Measurements from ENCODE around the gene UBE2O. TPM values are rescaled to one million over a fixed set of nuclear protein-coding genes. Genes with fewer than 3 reads are reported as not detected.

The UBE2O gene
- total and polyA plus RNA-seq, 2 donors (not counting 3 experiments of a cell fraction or from before 2014, with no cell fraction given): 13.9 to 34.1 TPM

GRCh38 chr17:76469991-76470739, 17.2 kb upstream of the UBE2O start:
- intact Hi-C loops (cut with micrococcal nuclease) (no loop called here), dilution Hi-C loops (cut with MboI; ENCODE audit: extremely low pct_ligation_motif_present, low sequenced_read_pairs) (no loop called here)
- no peak overlapping the region for H3K9ac ChIP-seq (replicated peaks; ENCODE audit: extremely low read depth, insufficient read depth, low read length)
- ChIA-PET POLR2A (no interaction called here), CTCF (no interaction called here)
- FAIRE-seq (no peak), DNase-seq (ENCODE audit: low read depth, low spot score) (no peak)
- H3K4me3 ChIP-seq (replicated peaks in 1 of 3; ENCODE audit: insufficient read depth in 1 of 3, low read depth in 1 of 3, low read length in 3 of 3): no peak overlapping the region
- H3K27ac ChIP-seq (ENCODE audit: insufficient read depth, low read depth, low read length): no peak overlapping the region
- H2AFZ ChIP-seq (ENCODE audit: low read depth, low read length): no peak overlapping the region
- H3K27me3 ChIP-seq (ENCODE audit: control insufficient read depth in 2 of 2, insufficient read depth in 2 of 2, low read length in 2 of 2): no peaks in the 10 kb centered on the region
- H3K4me2 ChIP-seq (ENCODE audit: insufficient read depth, low read length): no peak overlapping the region
- no peaks in the 10 kb centered on the region for H3K79me2 ChIP-seq (ENCODE audit: control insufficient read depth, insufficient read depth, low read length)
- TF ChIP-seq JUN (IDR thresholded peaks at IDR 0.05; ENCODE audit: borderline replicate concordance, insufficient read depth, insufficient read length, low read depth): no peak
- TF ChIP-seq EZH2 (IDR thresholded peaks at IDR 0.05; ENCODE audit: borderline replicate concordance, low read depth, low read length, severe bottlenecking): no peak
- H3K36me3 ChIP-seq (ENCODE audit: control insufficient read depth in 2 of 2, extremely low read depth in 1 of 2, insufficient read depth in 2 of 2, low read length in 2 of 2): peaks cover 0 to 11% of the 10 kb centered on the region in 2 experiments
- H4K20me1 ChIP-seq (replicated peaks; ENCODE audit: control insufficient read depth, extremely low read depth, insufficient read depth, low read length): no peaks in the 10 kb centered on the region
- H3K9me1 ChIP-seq (replicated peaks; ENCODE audit: control insufficient read depth, extremely low read depth, insufficient read depth, low read length): no peaks in the 10 kb centered on the region
- no peaks in the 10 kb centered on the region for H3K4me1 ChIP-seq (ENCODE audit: control insufficient read depth, extremely low read depth, insufficient read depth, low read length)
- no TSS peak for BruUV-seq (replicated peaks)
- H3K9me3 ChIP-seq (replicated peaks; ENCODE audit: control insufficient read depth, insufficient read depth, low read length): no peaks in the 10 kb centered on the region

GRCh38 chr17:76469076-76469990, 16.4 kb upstream of the UBE2O start:
- Histone ChIP-seq H3K9me1 (replicated peaks; ENCODE audit: control insufficient read depth, extremely low read depth, insufficient read depth, low read length) (no peaks in the 10 kb centered on the region), H3K27ac (ENCODE audit: insufficient read depth, low read depth, low read length) (no peak overlapping the region), H3K9me3 (replicated peaks; ENCODE audit: control insufficient read depth, insufficient read depth, low read length) (no peaks in the 10 kb centered on the region), H3K4me3 (replicated peaks in 1 of 3; ENCODE audit: insufficient read depth in 1 of 3, low read depth in 1 of 3, low read length in 3 of 3) (no peak overlapping the region), H3K9ac (replicated peaks; ENCODE audit: extremely low read depth, insufficient read depth, low read length) (no peak overlapping the region), H3K79me2 (ENCODE audit: control insufficient read depth, insufficient read depth, low read length) (no peaks in the 10 kb centered on the region), H4K20me1 (replicated peaks; ENCODE audit: control insufficient read depth, extremely low read depth, insufficient read depth, low read length) (no peaks in the 10 kb centered on the region), H3K4me2 (ENCODE audit: insufficient read depth, low read length) (no peak overlapping the region), H3K36me3 (ENCODE audit: control insufficient read depth in 2 of 2, extremely low read depth in 1 of 2, insufficient read depth in 2 of 2, low read length in 2 of 2) (peaks cover 0 to 9% of the 10 kb centered on the region in 2 experiments), H3K4me1 (ENCODE audit: control insufficient read depth, extremely low read depth, insufficient read depth, low read length) (no peaks in the 10 kb centered on the region), H3K27me3 (ENCODE audit: control insufficient read depth in 2 of 2, insufficient read depth in 2 of 2, low read length in 2 of 2) (no peaks in the 10 kb centered on the region), H2AFZ (ENCODE audit: low read depth, low read length) (no peak overlapping the region)
- BruUV-seq (replicated peaks): no TSS peak
- ChIA-PET CTCF (no interaction called here), POLR2A (no interaction called here)
- TF ChIP-seq, protein P1, sequence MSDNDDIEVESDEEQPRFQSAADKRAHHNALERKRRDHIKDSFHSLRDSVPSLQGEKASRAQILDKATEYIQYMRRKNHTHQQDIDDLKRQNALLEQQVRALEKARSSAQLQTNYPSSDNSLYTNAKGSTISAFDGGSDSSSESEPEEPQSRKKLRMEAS (IDR thresholded peaks at IDR 0.05; ENCODE audit: insufficient read depth, insufficient read length): no peak
- TF ChIP-seq POLR2A (IDR thresholded peaks at IDR 0.05; ENCODE audit: low read depth, low read length): no peak
- TF ChIP-seq, protein P2, sequence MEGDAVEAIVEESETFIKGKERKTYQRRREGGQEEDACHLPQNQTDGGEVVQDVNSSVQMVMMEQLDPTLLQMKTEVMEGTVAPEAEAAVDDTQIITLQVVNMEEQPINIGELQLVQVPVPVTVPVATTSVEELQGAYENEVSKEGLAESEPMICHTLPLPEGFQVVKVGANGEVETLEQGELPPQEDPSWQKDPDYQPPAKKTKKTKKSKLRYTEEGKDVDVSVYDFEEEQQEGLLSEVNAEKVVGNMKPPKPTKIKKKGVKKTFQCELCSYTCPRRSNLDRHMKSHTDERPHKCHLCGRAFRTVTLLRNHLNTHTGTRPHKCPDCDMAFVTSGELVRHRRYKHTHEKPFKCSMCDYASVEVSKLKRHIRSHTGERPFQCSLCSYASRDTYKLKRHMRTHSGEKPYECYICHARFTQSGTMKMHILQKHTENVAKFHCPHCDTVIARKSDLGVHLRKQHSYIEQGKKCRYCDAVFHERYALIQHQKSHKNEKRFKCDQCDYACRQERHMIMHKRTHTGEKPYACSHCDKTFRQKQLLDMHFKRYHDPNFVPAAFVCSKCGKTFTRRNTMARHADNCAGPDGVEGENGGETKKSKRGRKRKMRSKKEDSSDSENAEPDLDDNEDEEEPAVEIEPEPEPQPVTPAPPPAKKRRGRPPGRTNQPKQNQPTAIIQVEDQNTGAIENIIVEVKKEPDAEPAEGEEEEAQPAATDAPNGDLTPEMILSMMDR (IDR thresholded peaks at IDR 0.05; ENCODE audit: extremely low read depth in 1 of 2, insufficient read depth in 1 of 2, low read depth in 1 of 2, low read length in 2 of 2): no peak
- TF ChIP-seq EZH2 (IDR thresholded peaks at IDR 0.05; ENCODE audit: borderline replicate concordance, low read depth, low read length, severe bottlenecking): no peak
- TF ChIP-seq FOS (IDR thresholded peaks at IDR 0.05; ENCODE audit: borderline replicate concordance, insufficient read depth, low read length): no peak
- TF ChIP-seq JUN (IDR thresholded peaks at IDR 0.05; ENCODE audit: borderline replicate concordance, insufficient read depth, insufficient read length, low read depth): no peak
- no peak for TF ChIP-seq GATA2 (IDR thresholded peaks at IDR 0.05; ENCODE audit: insufficient read depth, insufficient read length, low read depth, low read length)
- TF ChIP-seq POLR2AphosphoS5 (IDR thresholded peaks at IDR 0.05; ENCODE audit: insufficient read depth, low read depth, low read length): no peak
- TF ChIP-seq MYC (IDR thresholded peaks at IDR 0.05; ENCODE audit: low read depth, low read length): no peak
- DNase-seq (ENCODE audit: low read depth, low spot score): no peak
- FAIRE-seq: no peak
- dilution Hi-C loops (cut with MboI; ENCODE audit: extremely low pct_ligation_motif_present, low sequenced_read_pairs) (no loop called here), intact Hi-C loops (cut with micrococcal nuclease) (no loop called here)
